Fibroblast of mammary gland (primary cell): ENCODE measurements around the gene IER5L.
"Not testable (repeated sequence)": the region's sequence is repeated elsewhere in the genome, so short reads cannot be mapped to it uniquely, and the experiment has no call there.

Experiments
- DNase-seq: peaks from one replicate; pipeline ENCODE4 v3.0.0-alpha.2; 2010; ENCODE audit warnings: low read depth
- H3K4me3 ChIP-seq: 2 replicates; pipeline ENCODE4 v1.5.1; 2011; ENCODE audit warnings: low read depth, mild to moderate bottlenecking, low read length, moderate library complexity; ENCODE audit not compliant: control insufficient read depth
- CTCF ChIP-seq: conservative IDR thresholded peaks from 2 replicates; pipeline ENCODE4 v1.5.1; 2011; ENCODE audit warnings: low read depth, low read length, inconsistent platforms; ENCODE audit not compliant: control insufficient read depth, insufficient read depth

Gene IER5L

GRCh38 chr9:129199044-129199435 lies 21.0 kb upstream of the IER5L start:
- TF ChIP-seq CTCF: no peak
- no peak for DNase-seq
- no peak overlapping the region for H3K4me3 ChIP-seq

GRCh38 chr9:129198319-129199043 lies 20.4 kb upstream of the IER5L start:
- no peak for TF ChIP-seq CTCF
- peak; percentile 90 for DNase-seq
- H3K4me3 ChIP-seq: peak overlapping the region; percentile 3

- H3K4me3 ChIP-seq: peak overlapping the region; percentile 3
- DNase-seq: no peak
- no peak for TF ChIP-seq CTCF
Measured at GRCh38 chr9:129197978-129198318, 19.9 kb upstream of the IER5L start.

GRCh38 chr9:129197045-129197444 lies 19.0 kb upstream of the IER5L start:
- not testable (repeated sequence) for DNase-seq, H3K4me3 ChIP-seq

- no peak overlapping the region for H3K4me3 ChIP-seq
- no peak for TF ChIP-seq CTCF
- DNase-seq: no peak
Measured at GRCh38 chr9:129195606-129196005, 17.5 kb upstream of the IER5L start.

- TF ChIP-seq CTCF: no peak
- DNase-seq: no peak
- no peak overlapping the region for H3K4me3 ChIP-seq
Measured at GRCh38 chr9:129194221-129194620, 16.2 kb upstream of the IER5L start.

GRCh38 chr9:129193655-129194054 lies 15.6 kb upstream of the IER5L start:
- DNase-seq: no peak
- H3K4me3 ChIP-seq: no peak overlapping the region
- TF ChIP-seq CTCF: no peak
